Activated T-cell treated with anti-CD3 and anti-CD28 coated beads, Interleukin-2, amount 50 U/mL, for 24 hours (primary cell): ENCODE results near the gene ACTA2.

ENCODE experiments used
- DNase-seq: peaks from one replicate; pipeline ENCODE4 v3.0.0-alpha.2; 2020
- H3K27ac Mint-ChIP-seq: 2 replicates; pipeline ENCODE4 v1.8.0; 2020; ENCODE audit warnings: mild to moderate bottlenecking, mixed read lengths
- H3K27me3 Mint-ChIP-seq: 2 replicates; pipeline ENCODE4 v1.8.0; 2020; ENCODE audit warnings: mixed read lengths
- H3K36me3 Mint-ChIP-seq: 2 replicates; pipeline ENCODE4 v1.8.0; 2020; ENCODE audit warnings: low read depth, mixed read lengths
- H3K4me1 Mint-ChIP-seq: 2 replicates; pipeline ENCODE4 v1.8.0; 2020; ENCODE audit warnings: low read depth, mixed read lengths
- H3K4me3 Mint-ChIP-seq: 2 replicates; pipeline ENCODE4 v1.8.0; 2020; ENCODE audit warnings: mild to moderate bottlenecking, moderate library complexity, mixed read lengths
- H3K9me3 Mint-ChIP-seq: 2 replicates; pipeline ENCODE4 v1.8.0; 2020; ENCODE audit warnings: mixed read lengths

ACTA2 gene

DNA sequence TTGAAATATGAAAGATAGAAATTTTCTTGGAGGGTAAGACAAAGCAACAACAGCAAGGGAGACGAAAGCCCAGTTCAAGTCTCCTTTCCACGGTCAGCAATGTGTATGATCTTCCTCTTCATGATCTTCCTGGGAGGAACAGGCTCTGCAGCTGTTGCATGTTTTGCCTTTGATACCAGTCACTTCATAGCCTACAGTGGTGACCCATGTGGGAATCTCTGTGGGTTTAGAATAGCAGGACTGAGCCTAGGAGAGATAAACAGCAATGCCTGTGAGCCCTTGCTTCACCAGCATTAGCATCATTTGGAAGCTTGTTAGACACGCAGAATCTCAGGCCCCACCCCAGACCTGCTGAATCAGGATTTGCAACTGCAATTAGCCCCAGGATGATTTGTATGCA is 40.7 kb downstream of the ACTA2 start:
- H3K27me3 Mint-ChIP-seq: no peaks in the 10 kb centered on the region
- no peak overlapping the region for H3K27ac Mint-ChIP-seq
- no peak overlapping the region for H3K4me3 Mint-ChIP-seq
- no peaks in the 10 kb centered on the region for H3K9me3 Mint-ChIP-seq
- H3K4me1 Mint-ChIP-seq: peaks cover 26% of the 10 kb centered on the region
- peaks cover 86% of the 10 kb centered on the region for H3K36me3 Mint-ChIP-seq
- DNase-seq: no peak

DNA sequence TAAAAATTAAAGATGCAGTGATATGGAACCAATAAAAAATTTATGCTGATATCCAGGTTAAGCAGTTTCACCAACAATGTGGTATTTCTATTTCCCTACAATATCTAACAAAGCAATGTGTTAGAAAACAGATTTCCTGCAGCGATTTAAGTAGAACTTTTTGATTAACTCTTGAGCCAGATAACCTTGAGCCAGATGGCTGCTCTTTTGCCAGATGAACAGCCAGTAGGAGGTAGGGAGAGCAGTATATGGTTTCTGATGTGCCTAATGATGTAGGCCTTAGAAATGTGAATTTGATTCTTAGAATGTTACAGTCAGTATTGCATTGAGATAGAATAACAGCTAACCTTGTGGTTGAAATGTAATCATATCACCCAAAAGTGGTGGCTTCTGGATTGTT is 41.5 kb downstream of the ACTA2 start:
- Mint-ChIP-seq H3K9me3 (no peaks in the 10 kb centered on the region), H3K4me3 (no peak overlapping the region), H3K27me3 (no peaks in the 10 kb centered on the region), H3K27ac (no peak overlapping the region), H3K4me1 (peaks cover 26% of the 10 kb centered on the region), H3K36me3 (peaks cover 83% of the 10 kb centered on the region)
- DNase-seq: no peak

DNA sequence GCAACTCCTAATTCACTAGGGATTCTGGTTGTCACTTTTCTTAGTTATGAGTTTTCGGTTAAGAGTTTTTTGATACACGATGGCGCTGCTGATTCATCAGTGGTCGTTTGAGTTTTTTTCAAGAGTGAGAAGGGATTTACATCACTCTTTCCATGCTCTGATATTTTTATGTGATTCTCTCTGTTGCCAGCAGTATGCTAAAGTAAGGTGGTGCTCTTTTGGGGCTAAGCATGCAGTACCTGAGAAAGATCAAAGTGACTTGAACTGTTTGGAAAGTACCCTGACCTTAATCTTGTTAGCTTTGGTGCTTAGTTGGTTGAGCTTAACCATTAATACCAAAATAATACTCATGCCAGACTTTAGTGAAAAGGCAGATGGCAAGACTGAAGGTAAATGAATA is 44.4 kb downstream of the ACTA2 start:
- no peak overlapping the region for H3K4me3 Mint-ChIP-seq
- no peaks in the 10 kb centered on the region for H3K9me3 Mint-ChIP-seq
- H3K36me3 Mint-ChIP-seq: peaks cover 87% of the 10 kb centered on the region
- H3K27me3 Mint-ChIP-seq: no peaks in the 10 kb centered on the region
- peaks cover 26% of the 10 kb centered on the region for H3K4me1 Mint-ChIP-seq
- peak overlapping the region; percentile 79 for H3K27ac Mint-ChIP-seq
- no peak for DNase-seq

DNA sequence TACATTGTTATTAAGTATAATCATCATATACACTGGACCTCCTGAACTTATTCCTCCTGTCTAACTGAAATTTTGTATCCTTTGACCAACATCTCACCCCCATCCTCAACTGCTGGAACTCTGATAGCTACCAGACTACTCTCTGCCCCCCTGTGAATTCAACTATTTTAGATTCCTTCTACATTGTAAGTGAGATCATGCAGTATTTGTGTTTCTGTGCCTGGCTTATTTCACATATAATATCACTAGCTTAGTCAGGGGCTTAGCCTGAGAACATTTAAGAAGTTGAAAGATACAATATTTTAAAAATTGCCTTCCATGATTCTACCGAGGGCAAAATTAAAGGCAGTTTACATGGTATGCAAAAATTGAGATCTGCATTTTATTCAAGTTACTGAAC is 45.7 kb downstream of the ACTA2 start:
- Mint-ChIP-seq H3K36me3 (peaks cover 87% of the 10 kb centered on the region), H3K4me1 (peaks cover 37% of the 10 kb centered on the region), H3K27ac (peak overlapping the region; percentile 47)

DNA sequence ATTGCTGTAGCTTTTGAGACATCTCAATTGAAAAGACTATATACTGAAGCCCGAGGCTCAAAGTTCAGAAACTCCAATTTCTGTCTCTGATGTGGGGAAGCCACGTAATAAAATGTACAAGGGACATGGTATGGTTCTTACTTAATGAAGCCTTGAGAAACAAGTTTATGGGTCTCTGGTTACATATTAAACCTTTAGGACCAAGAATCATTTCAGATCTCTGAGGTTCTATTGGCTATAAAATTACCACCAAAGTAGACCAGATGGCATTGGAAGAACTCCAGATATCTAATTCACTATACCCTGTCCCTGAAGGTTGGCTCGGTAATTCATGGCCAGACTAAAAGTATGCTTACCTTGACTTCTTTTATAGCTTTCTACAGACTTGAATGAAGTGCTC is 48.9 kb downstream of the ACTA2 start:
- no peak for DNase-seq
- Mint-ChIP-seq H3K27me3 (no peaks in the 10 kb centered on the region), H3K27ac (no peak overlapping the region), H3K36me3 (peaks cover 73% of the 10 kb centered on the region), H3K4me1 (peaks cover 60% of the 10 kb centered on the region), H3K9me3 (no peaks in the 10 kb centered on the region), H3K4me3 (no peak overlapping the region)

More for the DNA sequence above, 45.7 kb downstream of the ACTA2 start:
- Mint-ChIP-seq H3K4me3 (no peak overlapping the region), H3K9me3 (no peaks in the 10 kb centered on the region), H3K27me3 (no peaks in the 10 kb centered on the region)
- no peak for DNase-seq

DNA sequence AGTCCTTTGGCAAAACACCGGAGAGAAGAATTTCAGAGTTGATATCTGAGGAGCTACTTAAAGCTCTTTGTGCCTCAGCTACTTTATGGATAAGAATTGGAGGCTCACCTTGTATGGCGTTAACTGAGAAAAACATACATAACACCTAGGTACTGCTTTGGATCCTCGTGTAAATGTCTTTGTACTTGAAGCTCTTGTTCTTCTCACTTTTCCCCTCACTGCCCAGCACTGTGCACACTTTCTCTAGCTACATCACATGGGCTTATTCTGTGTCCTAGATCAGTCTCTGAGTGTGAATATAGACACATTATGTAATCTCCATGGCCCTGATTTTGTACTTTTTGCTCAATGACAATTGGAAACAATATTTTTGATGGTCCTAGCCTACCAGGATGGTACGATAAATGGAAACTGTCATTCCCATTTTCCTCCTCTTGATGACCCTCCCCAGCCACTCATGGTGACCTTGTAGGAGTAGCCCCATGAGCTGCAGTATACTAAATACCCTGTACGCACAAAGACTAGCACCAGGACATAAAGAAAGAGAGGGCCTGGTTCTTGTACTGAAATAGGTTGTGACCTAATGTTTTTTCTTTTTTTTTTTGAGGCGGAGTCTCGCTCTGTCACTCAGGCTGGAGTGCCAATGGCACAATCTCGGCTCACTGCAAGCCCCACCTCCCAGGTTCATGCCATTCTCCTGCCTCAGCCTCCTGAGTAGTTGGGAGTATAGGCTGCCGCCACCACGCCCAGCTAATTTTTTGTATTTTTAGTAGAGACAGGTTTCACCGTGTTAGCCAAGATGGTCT is 50.4 kb downstream of the ACTA2 start:
- Mint-ChIP-seq H3K27me3 (no peaks in the 10 kb centered on the region), H3K4me3 (peak overlapping the region; percentile 49), H3K27ac (peak overlapping the region; percentile 94), H3K9me3 (no peaks in the 10 kb centered on the region), H3K4me1 (peaks cover 60% of the 10 kb centered on the region), H3K36me3 (peaks cover 59% of the 10 kb centered on the region)
- no peak for DNase-seq

DNA sequence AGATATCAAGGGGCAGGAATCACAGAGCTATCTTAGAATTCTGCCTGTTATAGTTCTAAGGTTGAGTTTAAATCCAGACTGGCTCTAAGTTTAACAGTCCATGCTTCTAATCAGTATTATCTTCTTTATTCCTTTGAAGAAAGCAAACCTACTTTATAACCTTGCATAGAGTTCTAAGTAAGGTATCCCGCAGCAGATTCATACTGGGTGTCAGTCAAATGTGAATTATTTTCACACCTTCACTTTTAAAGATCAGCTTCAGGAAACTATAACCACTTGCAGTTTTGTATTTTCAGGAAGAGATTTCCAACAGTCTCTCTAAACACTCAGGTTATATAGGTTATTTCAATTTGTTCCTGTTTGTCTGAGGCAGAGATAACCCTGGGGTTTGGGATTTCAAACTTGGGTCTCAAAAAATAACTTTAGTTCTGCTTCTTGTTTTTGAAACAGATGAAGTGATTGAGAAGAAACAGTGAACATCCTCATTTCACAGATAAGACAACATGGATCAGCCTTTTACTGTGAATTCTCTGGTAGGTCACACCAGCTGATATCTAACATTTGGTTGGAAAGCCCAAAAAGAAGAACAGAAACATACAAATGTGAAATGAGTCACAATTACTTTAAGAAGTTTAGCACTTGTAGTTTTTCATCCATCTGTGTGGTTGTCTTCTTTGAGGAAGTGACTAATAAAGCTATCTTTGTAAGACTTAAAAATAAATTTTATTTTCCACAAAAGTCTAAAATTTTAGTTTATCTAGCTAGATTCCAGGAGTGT is 51.2 kb downstream of the ACTA2 start:
- Mint-ChIP-seq H3K4me1 (peaks cover 66% of the 10 kb centered on the region), H3K36me3 (peaks cover 57% of the 10 kb centered on the region), H3K4me3 (peak overlapping the region; percentile 49), H3K9me3 (no peaks in the 10 kb centered on the region), H3K27ac (peak overlapping the region; percentile 94), H3K27me3 (no peaks in the 10 kb centered on the region)
- DNase-seq: no peak

DNA sequence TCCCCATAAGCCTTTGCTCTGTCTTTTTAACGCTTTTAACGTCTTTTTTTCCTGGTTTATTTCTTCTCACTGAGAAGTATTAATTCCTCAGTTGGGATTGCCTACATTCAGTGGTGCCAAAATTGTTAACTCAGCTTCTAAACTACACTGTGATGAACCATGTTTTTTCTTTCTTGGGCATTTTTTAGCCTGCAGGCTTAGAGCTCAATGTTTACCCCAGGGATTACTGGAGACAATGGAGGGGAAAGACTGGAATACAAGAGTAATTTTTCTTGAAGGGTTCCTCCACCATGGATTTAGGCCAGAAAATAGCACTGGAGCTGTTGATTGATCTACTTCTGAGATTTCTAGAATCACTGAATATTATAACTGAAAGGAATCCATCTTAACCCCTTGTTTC is 52.7 kb downstream of the ACTA2 start:
- no peak for DNase-seq
- H3K9me3 Mint-ChIP-seq: no peaks in the 10 kb centered on the region
- H3K36me3 Mint-ChIP-seq: peaks cover 54% of the 10 kb centered on the region
- no peak overlapping the region for H3K4me3 Mint-ChIP-seq
- peaks cover 79% of the 10 kb centered on the region for H3K4me1 Mint-ChIP-seq
- H3K27me3 Mint-ChIP-seq: no peaks in the 10 kb centered on the region
- H3K27ac Mint-ChIP-seq: peak overlapping the region; percentile 24

DNA sequence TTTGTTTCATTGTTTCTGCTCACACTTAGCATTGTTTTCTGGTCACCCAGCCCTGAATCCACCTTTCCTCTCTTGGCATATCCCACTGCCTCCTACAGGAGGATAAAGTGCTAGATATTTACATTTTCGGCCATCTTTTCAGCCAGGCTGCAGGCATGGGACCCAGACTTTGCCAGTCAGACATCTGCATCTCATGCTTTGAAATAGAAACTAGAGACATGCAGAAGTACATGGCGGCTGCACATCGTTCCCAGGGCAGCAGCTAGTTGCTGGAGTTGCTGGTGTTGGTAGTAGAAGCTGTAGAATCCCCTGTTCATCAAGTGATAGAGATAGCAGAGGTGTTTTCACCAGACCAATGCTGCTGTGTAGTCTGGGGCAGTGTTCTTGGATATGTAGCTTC is 53.8 kb downstream of the ACTA2 start:
- H3K27ac Mint-ChIP-seq: peak overlapping the region; percentile 59
- no peak overlapping the region for H3K4me3 Mint-ChIP-seq
- peaks cover 50% of the 10 kb centered on the region for H3K36me3 Mint-ChIP-seq
- H3K4me1 Mint-ChIP-seq: peaks cover 87% of the 10 kb centered on the region
- DNase-seq: no peak
- H3K27me3 Mint-ChIP-seq: no peaks in the 10 kb centered on the region
- H3K9me3 Mint-ChIP-seq: no peaks in the 10 kb centered on the region

DNA sequence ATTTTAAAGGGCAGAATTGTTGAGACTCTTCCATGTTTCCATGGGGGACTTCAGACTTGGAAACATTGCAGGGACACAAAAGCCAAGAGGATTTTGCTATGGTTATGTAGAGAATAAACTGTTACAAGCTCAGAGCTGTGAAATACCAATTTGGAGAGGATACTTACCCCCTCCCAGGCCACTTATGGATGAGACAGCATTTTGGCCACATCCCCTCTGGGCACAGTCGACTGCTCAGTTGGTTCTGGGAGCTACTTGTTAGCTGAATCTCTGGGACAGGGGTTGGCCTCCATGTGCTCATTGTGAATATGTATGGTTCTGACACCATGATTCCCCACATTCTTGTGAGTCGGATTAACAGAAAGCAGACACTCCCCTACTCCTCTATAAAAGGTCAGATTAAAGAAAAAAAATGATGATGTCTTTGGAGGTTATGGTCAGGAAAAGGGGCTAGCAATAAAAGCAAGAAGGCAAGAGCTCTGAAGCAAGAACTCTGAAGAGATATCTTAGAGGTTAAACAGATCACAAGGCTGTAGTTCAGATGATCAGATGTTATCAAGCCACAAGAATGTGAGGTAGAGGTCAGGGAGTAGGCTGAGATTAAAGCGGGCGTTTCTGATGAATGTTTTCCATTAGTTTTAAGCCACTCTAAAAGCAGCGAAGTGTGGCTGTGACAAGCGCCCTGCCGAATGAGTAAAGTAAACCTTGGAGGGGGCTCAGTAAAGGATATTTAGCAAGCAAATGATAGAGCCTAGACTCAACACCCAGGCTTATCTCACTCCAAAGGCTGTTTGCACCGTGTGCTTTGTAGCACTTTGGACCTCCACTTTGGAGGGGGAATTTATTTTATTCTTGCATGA is 55.3 kb downstream of the ACTA2 start:
- DNase-seq: no peak
- H3K27me3 Mint-ChIP-seq: no peaks in the 10 kb centered on the region
- H3K9me3 Mint-ChIP-seq: no peaks in the 10 kb centered on the region
- H3K36me3 Mint-ChIP-seq: peaks cover 42% of the 10 kb centered on the region
- H3K27ac Mint-ChIP-seq: peak overlapping the region; percentile 92
- peaks cover 82% of the 10 kb centered on the region for H3K4me1 Mint-ChIP-seq
- H3K4me3 Mint-ChIP-seq: peak overlapping the region; percentile 47

DNA sequence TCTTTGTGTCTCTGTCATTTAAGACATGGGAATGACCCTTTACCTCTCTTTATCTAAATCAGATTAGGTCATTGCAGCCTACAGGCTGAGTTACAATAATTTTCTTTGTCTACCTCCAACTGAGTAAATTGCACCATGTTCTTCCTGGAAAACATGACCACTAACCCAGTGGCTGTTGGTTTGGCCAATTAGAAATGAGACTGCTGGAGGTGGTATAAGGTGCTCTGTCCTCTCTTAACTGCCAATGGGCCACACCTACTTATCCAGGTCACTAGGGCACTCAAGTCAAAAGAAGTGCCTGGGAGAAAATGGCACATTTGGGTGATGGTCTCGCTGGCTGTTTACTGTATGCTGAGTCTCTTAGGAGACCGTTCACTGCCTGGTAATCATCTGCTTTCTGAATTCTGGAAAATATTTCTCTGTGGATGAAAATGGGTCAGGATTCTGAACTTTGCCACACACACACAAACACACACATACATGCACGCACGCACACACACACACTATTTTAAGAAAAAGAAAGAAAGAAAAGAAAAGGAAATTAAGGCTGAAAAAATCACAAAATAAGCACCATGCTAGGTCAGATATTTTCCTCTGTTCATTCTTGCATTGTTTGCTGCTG is 56.1 kb downstream of the ACTA2 start:
- Mint-ChIP-seq H3K27me3 (no peaks in the 10 kb centered on the region), H3K9me3 (no peaks in the 10 kb centered on the region), H3K36me3 (peaks cover 37% of the 10 kb centered on the region), H3K4me3 (peak overlapping the region; percentile 47), H3K4me1 (peaks cover 78% of the 10 kb centered on the region), H3K27ac (peak overlapping the region; percentile 92)
- DNase-seq: no peak

DNA sequence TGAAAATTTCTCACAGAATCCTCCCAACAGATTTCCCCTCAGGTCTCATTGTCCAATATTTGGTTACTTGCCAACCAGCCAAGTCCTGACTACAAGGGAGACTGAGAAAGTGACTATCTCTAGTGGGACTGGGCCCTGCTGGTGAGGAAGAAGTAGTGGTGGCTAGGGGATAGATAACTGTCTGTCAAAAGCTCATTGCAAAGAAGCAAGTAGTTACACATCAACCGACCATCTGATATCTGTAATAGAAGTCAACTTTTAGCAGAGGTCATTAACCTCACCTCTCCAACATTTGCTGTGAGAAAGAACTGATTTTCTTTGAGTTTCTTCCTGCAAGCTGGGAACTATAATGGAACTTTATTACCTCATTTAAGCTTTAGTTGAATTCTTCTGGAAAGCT is 57.3 kb downstream of the ACTA2 start:
- no peak for DNase-seq
- Mint-ChIP-seq H3K9me3 (no peaks in the 10 kb centered on the region), H3K4me3 (no peak overlapping the region), H3K36me3 (peaks cover 34% of the 10 kb centered on the region), H3K27me3 (no peaks in the 10 kb centered on the region), H3K4me1 (peaks cover 72% of the 10 kb centered on the region), H3K27ac (no peak overlapping the region)

DNA sequence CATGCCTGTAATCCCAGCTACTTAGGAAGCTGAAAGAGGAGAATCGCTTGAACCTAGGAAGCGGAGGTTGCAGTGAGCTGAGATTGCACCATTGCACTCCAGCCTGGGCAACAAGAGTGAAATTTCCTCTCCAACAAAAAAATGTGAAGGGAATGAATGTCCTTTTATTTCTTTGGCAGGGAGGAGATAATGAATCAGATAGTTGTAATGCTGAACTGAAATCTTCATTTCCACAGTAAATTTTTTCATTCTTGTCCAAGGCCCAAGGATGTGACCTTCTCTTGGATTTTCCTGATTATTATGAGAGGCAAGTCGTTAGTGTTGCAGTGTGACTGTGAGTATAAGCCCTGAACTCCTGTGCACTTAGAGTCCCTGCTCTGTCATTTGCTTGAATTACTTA is 59.0 kb downstream of the ACTA2 start:
- DNase-seq: no peak
- Mint-ChIP-seq H3K27me3 (no peaks in the 10 kb centered on the region), H3K9me3 (no peaks in the 10 kb centered on the region), H3K4me3 (no peak overlapping the region), H3K27ac (no peak overlapping the region), H3K36me3 (peaks cover 28% of the 10 kb centered on the region), H3K4me1 (peaks cover 71% of the 10 kb centered on the region)
